ENCODE measurements around the gene RFC5. TPM values are rescaled to one million over a fixed set of nuclear protein-coding genes. Genes with fewer than 3 reads are reported as not detected.

The RFC5 gene
- total and polyA plus RNA-seq, 10 of the 15 experiments (the other 5 are each of a cell fraction or from before 2014, with no cell fraction given) = 30.9 to 73.3 (median 53.5) TPM

DNA sequence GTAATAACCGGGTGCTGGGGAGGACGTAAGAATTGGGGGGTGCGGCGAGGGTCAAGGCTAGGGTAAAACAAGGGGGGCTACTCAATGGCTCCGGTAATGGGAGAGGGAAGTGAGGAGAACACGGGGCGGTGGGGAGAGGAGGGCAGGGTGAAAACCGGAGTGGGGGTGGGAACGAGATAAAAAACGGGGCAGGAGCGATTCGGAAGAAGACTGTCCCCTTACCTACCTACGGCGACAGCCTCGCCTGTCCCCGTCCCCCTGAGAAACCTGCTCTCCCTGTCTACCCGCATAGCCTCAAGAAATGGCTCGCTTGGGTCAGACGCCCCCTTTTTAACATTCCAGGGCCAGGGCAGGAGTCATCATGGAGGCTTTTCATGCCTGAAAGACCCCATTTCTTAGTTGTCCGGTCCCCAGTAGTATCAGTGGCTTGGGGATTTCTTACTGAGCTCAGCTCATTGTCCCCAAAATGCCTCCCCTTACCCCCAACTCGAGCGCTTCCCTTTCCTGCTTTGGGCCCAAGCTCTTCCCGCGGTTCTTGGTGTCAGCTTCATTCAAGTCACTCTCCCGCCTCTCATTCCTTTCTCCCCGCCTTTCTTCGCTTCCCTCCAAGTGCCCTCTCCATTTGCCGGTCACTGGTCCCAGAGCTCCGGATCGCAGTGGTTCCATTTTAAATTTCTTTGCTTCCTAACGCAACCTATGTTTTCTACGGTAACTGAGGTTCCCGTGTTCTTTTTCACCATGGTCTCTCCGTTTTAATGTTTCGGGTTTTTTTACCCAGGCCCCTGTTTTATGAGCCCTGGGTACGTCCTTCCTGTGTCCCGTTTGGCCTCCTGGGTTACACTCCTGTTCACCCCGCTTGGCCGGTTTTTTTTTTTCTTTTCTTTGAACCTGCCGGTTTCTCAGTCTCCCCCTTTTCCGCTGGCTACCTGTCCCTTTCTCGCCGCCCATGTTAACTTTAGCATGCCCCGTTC is 45.7 kb downstream of the RFC5 start (continued):
- 0 out of 2 replicates have a peak, but pooled peaks have one; percentile 0 for TF ChIP-seq TCF3 (IDR thresholded peaks at IDR 0.05; ENCODE audit: borderline replicate concordance, insufficient read depth, low read depth, low read length)
- TF ChIP-seq, protein P1, sequence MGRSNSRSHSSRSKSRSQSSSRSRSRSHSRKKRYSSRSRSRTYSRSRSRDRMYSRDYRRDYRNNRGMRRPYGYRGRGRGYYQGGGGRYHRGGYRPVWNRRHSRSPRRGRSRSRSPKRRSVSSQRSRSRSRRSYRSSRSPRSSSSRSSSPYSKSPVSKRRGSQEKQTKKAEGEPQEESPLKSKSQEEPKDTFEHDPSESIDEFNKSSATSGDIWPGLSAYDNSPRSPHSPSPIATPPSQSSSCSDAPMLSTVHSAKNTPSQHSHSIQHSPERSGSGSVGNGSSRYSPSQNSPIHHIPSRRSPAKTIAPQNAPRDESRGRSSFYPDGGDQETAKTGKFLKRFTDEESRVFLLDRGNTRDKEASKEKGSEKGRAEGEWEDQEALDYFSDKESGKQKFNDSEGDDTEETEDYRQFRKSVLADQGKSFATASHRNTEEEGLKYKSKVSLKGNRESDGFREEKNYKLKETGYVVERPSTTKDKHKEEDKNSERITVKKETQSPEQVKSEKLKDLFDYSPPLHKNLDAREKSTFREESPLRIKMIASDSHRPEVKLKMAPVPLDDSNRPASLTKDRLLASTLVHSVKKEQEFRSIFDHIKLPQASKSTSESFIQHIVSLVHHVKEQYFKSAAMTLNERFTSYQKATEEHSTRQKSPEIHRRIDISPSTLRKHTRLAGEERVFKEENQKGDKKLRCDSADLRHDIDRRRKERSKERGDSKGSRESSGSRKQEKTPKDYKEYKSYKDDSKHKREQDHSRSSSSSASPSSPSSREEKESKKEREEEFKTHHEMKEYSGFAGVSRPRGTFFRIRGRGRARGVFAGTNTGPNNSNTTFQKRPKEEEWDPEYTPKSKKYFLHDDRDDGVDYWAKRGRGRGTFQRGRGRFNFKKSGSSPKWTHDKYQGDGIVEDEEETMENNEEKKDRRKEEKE (IDR thresholded peaks at IDR 0.05) = no peak
- TF ChIP-seq ZNF24 (IDR thresholded peaks at IDR 0.05) = no peak
- TF ChIP-seq ZSCAN29 (IDR thresholded peaks at IDR 0.05) = no peak
- no peak for TF ChIP-seq FOXM1 (IDR thresholded peaks at IDR 0.05; ENCODE audit: low read depth, low read length)
- no peak for TF ChIP-seq ZZZ3 (IDR thresholded peaks at IDR 0.05; ENCODE audit: control insufficient read depth, insufficient read length, low read depth)
- no peak for TF ChIP-seq RELA (IDR thresholded peaks at IDR 0.05; ENCODE audit: borderline replicate concordance, partially characterized antibody)
- TF ChIP-seq EZH2 (IDR thresholded peaks at IDR 0.05; ENCODE audit: borderline replicate concordance, control insufficient read depth, low read depth, low read length) = no peak
- peak; percentile 71 for TF ChIP-seq POLR2AphosphoS5 (IDR thresholded peaks at IDR 0.05; ENCODE audit: low read length)
- no peak for TF ChIP-seq DPF2 (IDR thresholded peaks at IDR 0.05)
- no peak for TF ChIP-seq CBFB (IDR thresholded peaks at IDR 0.05; ENCODE audit: low read depth)
- peak in 1 of 2 experiments; percentile 10; a peak in 1 of 4 replicates for TF ChIP-seq IKZF2 (IDR thresholded peaks at IDR 0.05)
- TF ChIP-seq TAF1 (IDR thresholded peaks at IDR 0.05; ENCODE audit: borderline replicate concordance, low read depth, low read length) = peak; percentile 21
- TF ChIP-seq, protein P2, sequence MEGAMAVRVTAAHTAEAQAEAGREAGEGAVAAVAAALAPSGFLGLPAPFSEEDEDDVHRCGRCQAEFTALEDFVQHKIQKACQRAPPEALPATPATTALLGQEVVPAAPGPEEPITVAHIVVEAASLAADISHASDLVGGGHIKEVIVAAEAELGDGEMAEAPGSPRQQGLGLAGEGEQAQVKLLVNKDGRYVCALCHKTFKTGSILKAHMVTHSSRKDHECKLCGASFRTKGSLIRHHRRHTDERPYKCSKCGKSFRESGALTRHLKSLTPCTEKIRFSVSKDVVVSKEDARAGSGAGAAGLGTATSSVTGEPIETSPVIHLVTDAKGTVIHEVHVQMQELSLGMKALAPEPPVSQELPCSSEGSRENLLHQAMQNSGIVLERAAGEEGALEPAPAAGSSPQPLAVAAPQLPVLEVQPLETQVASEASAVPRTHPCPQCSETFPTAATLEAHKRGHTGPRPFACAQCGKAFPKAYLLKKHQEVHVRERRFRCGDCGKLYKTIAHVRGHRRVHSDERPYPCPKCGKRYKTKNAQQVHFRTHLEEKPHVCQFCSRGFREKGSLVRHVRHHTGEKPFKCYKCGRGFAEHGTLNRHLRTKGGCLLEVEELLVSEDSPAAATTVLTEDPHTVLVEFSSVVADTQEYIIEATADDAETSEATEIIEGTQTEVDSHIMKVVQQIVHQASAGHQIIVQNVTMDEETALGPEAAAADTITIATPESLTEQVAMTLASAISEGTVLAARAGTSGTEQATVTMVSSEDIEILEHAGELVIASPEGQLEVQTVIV (IDR thresholded peaks at IDR 0.05; ENCODE audit: borderline replicate concordance, partially characterized antibody) = no peak
- TF ChIP-seq ZNF207 (IDR thresholded peaks at IDR 0.05; ENCODE audit: borderline replicate concordance) = no peak
- no peak for TF ChIP-seq MXI1 (IDR thresholded peaks at IDR 0.05; ENCODE audit: low read depth, low read length)
- TF ChIP-seq BACH1 (IDR thresholded peaks at IDR 0.05; ENCODE audit: borderline replicate concordance) = no peak
- TF ChIP-seq STAT3 (IDR thresholded peaks at IDR 0.05; ENCODE audit: low read depth, low read length) = no peak
- no peak for TF ChIP-seq NR2C2 (IDR thresholded peaks at IDR 0.05; ENCODE audit: borderline replicate concordance, control insufficient read depth, insufficient read length, low read depth)
- TF ChIP-seq GABPA (IDR thresholded peaks at IDR 0.05; ENCODE audit: low read depth) = no peak
- TF ChIP-seq YY1 (IDR thresholded peaks at IDR 0.05; ENCODE audit: low read depth, low read length) = peak; percentile 42; the same call in 1 of the 2 replicates
- no peak for TF ChIP-seq HCFC1 (IDR thresholded peaks at IDR 0.05; ENCODE audit: low read length)
- no peak; the same call in 1 of the 2 replicates for TF ChIP-seq POLR2AphosphoS2 (IDR thresholded peaks at IDR 0.05; ENCODE audit: low read depth, low read length)
- no peak for TF ChIP-seq WRNIP1 (IDR thresholded peaks at IDR 0.05; ENCODE audit: borderline replicate concordance, low read depth, low read length)
- TF ChIP-seq RCOR1 (conservative IDR thresholded peaks at IDR 0.05; ENCODE audit: low read depth, low read length) = no peak
- TF ChIP-seq SMAD1 (IDR thresholded peaks at IDR 0.05; ENCODE audit: low read depth, partially characterized antibody) = no peak
- no peak; the same call in 1 of the 2 replicates for TF ChIP-seq RUNX3 (IDR thresholded peaks at IDR 0.05; ENCODE audit: low read length)

Measured in GM12878 (cell line).